Right lobe of liver (tissue), 6 donors: Measurements from ENCODE around the gene MEIKIN. TPM values are rescaled to one million over a fixed set of nuclear protein-coding genes. Genes with fewer than 3 reads are reported as not detected.
"Not testable (repeated sequence)": the region's sequence is repeated elsewhere in the genome, so short reads cannot be mapped to it uniquely, and the experiment has no call there.

ENCODE experiments used
- ATAC-seq, 4 donors: fragments of 200-7000 bp; cut with Tn5 transposase; one replicate each; pipeline ENCODE4 v1.9.1; 2020; ENCODE audit warnings: mild to moderate bottlenecking in 4 of 4, moderate library complexity in 4 of 4
- DNase-seq, 3 donors: peaks; one replicate each; pipeline ENCODE4 v3.0.0-alpha.2; 2020
- H3K27ac ChIP-seq, 3 donors: fragments of 200-600 bp; one replicate each; pipeline ENCODE4 v1.8.0; 2022
- H3K27me3 ChIP-seq, 2 donors: fragments of 200-600 bp; one replicate each; pipeline ENCODE4 v1.8.0; 2022
- H3K36me3 ChIP-seq, 4 donors: fragments of 200-600 bp; sonication (generic) in 1 of 4; one replicate each; pipeline versions ENCODE4 v1.5.1 to v1.8.0; 2017 to 2022; ENCODE audit warnings: control low read depth in 1 of 4
- H3K4me1 ChIP-seq, 4 donors: fragments of 200-600 bp; sonication (generic) in 1 of 4; one replicate each; pipeline versions ENCODE4 v1.5.1 to v1.8.0; 2017 to 2022; ENCODE audit warnings: control low read depth in 1 of 4
- H3K4me3 ChIP-seq, 3 donors: fragments of 200-600 bp; one replicate each; pipeline ENCODE4 v1.8.0; 2022
- H3K9me3 ChIP-seq, 4 donors: fragments of 200-600 bp; sonication (generic) in 1 of 4; one replicate each; pipeline versions ENCODE4 v1.5.1 to v1.8.0; 2017 to 2022; ENCODE audit warnings: control low read depth in 1 of 4
- CTCF ChIP-seq, 4 donors: fragments of 200-600 bp in 3 of 4; fragments of 450-650 bp in 1 of 4; IDR thresholded peaks; one replicate each; pipeline versions ENCODE4 v1.5.1 to v1.8.0; 2016 to 2022; ENCODE audit warnings: antibody characterized with exemption in 4 of 4, mild to moderate bottlenecking in 2 of 4
- POLR2A ChIP-seq: fragments of 450-650 bp; IDR thresholded peaks from one replicate; pipeline ENCODE4 v1.6.1; 2017; ENCODE audit warnings: antibody characterized with exemption, mild to moderate bottlenecking
- WGBS: methylation state at CpG from one replicate; pipeline ENCODE4 v1.1.6; 2018; ENCODE audit warnings: low coverage, low lambda C conversion rate; ENCODE audit not compliant: insufficient coverage; ENCODE audit errors: missing lambda C conversion rate; 5-methylcytosine and 5-hydroxymethylcytosine counted together
- intact Hi-C, 2 donors: fragments of 100-400 bp; cut with DNase I; formaldehyde crosslinking; loops; one replicate each; pipeline versions ENCODE4 v1.11.2 to v1.14.1; 2022
- total RNA-seq, 6 experiments: library from RNA; depleted of rRNA in 2 of 6; stranded (reverse); fragments of >200 nt in 2 of 6; fragmentation: NEBNext Ultra II Directional in 3 of 6; extraction: Animal tissue kit (Norgen Biotek cat#: 25700) in 3 of 6; gene quantifications; one replicate each; pipeline versions ENCODE4 v1.1.0 to v1.2.4, GENCODE V29; 2016 to 2023
- donor health status: DM: no; HTN: yes; CAD: no.
- donor health status: DM: no; HTN: no; CAD: no.
- donor health status: DM: no; HTN: no; CAD: no.
- donor health status: DM: no; HTN: yes; CAD: no.
- donor health status: DM: no; HTN: yes; CAD: no.

The MEIKIN gene
- total RNA-seq, 6 experiments from 2014 or later, result 0.55 TPM; not detected in 5

- TF ChIP-seq POLR2A, result no peak
- TF ChIP-seq CTCF (IDR thresholded peaks at IDR 0.05), result no peak
- ATAC-seq (no peak), DNase-seq (no peak)
- intact Hi-C loops, result no loop called here
- no peaks in the 10 kb centered on the region for H3K36me3 ChIP-seq
- H3K27ac ChIP-seq, result no peak overlapping the region
- H3K4me3 ChIP-seq, result no peak overlapping the region
- 54% methylated on average over 2 of the region's 2 CpGs for WGBS
- no peaks in the 10 kb centered on the region for H3K4me1 ChIP-seq
- H3K27me3 ChIP-seq, result no peaks in the 10 kb centered on the region
- no peaks in the 10 kb centered on the region for H3K9me3 ChIP-seq
Measured at GRCh38 chr5:131916481-131916880, 29.0 kb downstream of the MEIKIN start.

DNA sequence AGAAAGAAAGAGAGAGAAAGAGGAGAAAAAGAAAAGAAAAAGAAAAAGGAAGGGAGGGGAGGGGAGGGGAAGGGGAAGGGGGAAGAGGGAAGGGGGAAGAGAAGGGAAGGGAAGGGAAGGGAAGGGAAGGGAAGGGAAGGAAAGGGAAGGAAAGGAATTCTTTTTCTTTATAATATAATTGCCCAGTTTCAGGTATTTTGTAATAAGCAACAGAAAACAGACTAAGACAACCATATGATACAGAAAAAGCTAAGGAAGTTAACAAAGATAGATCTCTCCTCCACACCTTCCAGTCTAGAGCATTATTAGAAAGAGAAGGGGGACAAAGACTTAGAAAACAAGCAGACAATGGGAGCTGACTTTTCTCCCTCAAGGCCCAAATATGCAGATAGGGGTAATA is 31.0 kb downstream of the MEIKIN start:
- H3K36me3 ChIP-seq, result no peaks in the 10 kb centered on the region
- H3K27me3 ChIP-seq, result no peaks in the 10 kb centered on the region
- DNase-seq (no peak), ATAC-seq (no peak)
- H3K27ac ChIP-seq, result no peak overlapping the region
- no peaks in the 10 kb centered on the region for H3K4me1 ChIP-seq
- intact Hi-C loops, result no loop called here
- no peaks in the 10 kb centered on the region for H3K9me3 ChIP-seq
- TF ChIP-seq POLR2A (no peak), CTCF (IDR thresholded peaks at IDR 0.05) (no peak)
- no peak overlapping the region for H3K4me3 ChIP-seq

DNA sequence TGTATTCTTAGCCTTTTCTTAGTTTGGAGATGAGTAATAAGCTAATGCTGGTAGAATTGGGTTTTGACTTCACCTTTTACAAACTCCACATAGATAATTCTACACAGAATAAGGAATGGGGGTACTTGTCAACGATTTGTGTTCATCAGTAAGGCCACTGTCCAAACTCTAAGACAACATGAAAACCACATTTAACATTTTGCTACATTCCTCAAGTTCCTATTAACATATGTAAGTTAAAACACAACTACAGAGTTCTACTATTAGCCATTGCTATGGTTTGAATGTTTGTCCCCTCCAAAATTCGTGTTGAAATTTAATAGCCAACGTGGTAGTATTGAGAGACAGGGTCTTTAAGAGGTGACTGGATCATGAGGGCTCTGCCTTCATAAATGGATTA is 31.9 kb downstream of the MEIKIN start:
- no peaks in the 10 kb centered on the region for H3K9me3 ChIP-seq
- DNase-seq (no peak), ATAC-seq (no peak)
- no peak overlapping the region for H3K4me3 ChIP-seq
- H3K4me1 ChIP-seq, result no peaks in the 10 kb centered on the region
- intact Hi-C loops, result no loop called here
- no peaks in the 10 kb centered on the region for H3K36me3 ChIP-seq
- TF ChIP-seq POLR2A, result no peak
- no peak for TF ChIP-seq CTCF (IDR thresholded peaks at IDR 0.05)
- H3K27ac ChIP-seq, result no peak overlapping the region
- no peaks in the 10 kb centered on the region for H3K27me3 ChIP-seq
- WGBS, result 12% methylated on average over 3 of the region's 3 CpGs

GRCh38 chr5:131906668-131907067 is 38.8 kb downstream of the MEIKIN start:
- Histone ChIP-seq H3K27me3 (no peaks in the 10 kb centered on the region), H3K36me3 (no peaks in the 10 kb centered on the region), H3K27ac (no peak overlapping the region), H3K4me3 (no peak overlapping the region), H3K4me1 (no peaks in the 10 kb centered on the region), H3K9me3 (no peaks in the 10 kb centered on the region)
- DNase-seq (no peak), ATAC-seq (no peak)
- TF ChIP-seq CTCF (IDR thresholded peaks at IDR 0.05) (no peak), POLR2A (no peak)
- WGBS, result 42% methylated on average over 2 of the region's 2 CpGs
- intact Hi-C loops, result no loop called here

- intact Hi-C loops, DNase-seq, H3K36me3 ChIP-seq, H3K4me1 ChIP-seq, H3K27ac ChIP-seq, H3K4me3 ChIP-seq, ATAC-seq, H3K27me3 ChIP-seq, H3K9me3 ChIP-seq: not testable (repeated sequence)
- WGBS, result 39% methylated on average over 1 of the region's 1 CpG
Measured at GRCh38 chr5:131902266-131902665, 43.2 kb downstream of the MEIKIN start.
